Measurements from ENCODE around the gene KRT77. TPM values are rescaled to one million over a fixed set of nuclear protein-coding genes. Genes with fewer than 3 reads are reported as not detected.

The KRT77 gene
- not detected in 2 replicates for polyA plus RNA-seq (2012; rRNA removed)
- polyA plus RNA-seq (2012; cell fraction: cytosol; rRNA removed) = not detected in 2 replicates
- not detected in 2 replicates for polyA plus RNA-seq (2012; cell fraction: nucleus; rRNA removed)

DNA sequence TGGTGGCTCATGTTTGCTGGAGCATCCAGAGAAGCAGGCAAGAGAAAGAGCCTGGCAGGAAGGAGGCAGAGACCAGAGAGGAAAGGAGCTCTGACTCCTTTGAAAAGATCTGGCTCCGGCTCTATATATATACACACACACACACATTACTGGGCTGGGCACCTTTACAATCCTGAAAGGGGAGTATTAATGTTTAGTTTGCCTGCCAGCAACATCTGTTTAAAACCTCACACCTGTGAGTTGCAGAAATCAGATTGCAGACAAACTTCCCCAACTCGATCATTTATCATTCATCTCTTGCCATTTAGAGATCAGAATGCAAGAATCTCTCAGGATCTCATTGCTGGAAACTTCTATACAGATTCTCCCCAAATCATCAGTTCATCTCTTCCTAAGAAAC is at the start of gene KRT77:
Gene KRT77 (minus strand): TSS at position 101 of the 400 bp plus-strand sequence. CDS start 90 bp downstream, at position 11.
- H2AFZ ChIP-seq (ENCODE audit: low read depth) = no peak within 1 kb of the TSS
- TF ChIP-seq MXI1 (IDR thresholded peaks at IDR 0.05; ENCODE audit: low read depth, low read length) (no peak), CHD2 (IDR thresholded peaks at IDR 0.05; ENCODE audit: low read length, partially characterized antibody) (no peak), FOSL2 (IDR thresholded peaks at IDR 0.05; ENCODE audit: borderline replicate concordance, low read depth) (no peak), NFIC (IDR thresholded peaks at IDR 0.05; ENCODE audit: borderline replicate concordance) (no peak), TAF1 (IDR thresholded peaks at IDR 0.05; ENCODE audit: borderline replicate concordance, low read depth, low read length) (no peak), TCF12 (IDR thresholded peaks at IDR 0.05) (no peak)
- TF ChIP-seq, protein P1, sequence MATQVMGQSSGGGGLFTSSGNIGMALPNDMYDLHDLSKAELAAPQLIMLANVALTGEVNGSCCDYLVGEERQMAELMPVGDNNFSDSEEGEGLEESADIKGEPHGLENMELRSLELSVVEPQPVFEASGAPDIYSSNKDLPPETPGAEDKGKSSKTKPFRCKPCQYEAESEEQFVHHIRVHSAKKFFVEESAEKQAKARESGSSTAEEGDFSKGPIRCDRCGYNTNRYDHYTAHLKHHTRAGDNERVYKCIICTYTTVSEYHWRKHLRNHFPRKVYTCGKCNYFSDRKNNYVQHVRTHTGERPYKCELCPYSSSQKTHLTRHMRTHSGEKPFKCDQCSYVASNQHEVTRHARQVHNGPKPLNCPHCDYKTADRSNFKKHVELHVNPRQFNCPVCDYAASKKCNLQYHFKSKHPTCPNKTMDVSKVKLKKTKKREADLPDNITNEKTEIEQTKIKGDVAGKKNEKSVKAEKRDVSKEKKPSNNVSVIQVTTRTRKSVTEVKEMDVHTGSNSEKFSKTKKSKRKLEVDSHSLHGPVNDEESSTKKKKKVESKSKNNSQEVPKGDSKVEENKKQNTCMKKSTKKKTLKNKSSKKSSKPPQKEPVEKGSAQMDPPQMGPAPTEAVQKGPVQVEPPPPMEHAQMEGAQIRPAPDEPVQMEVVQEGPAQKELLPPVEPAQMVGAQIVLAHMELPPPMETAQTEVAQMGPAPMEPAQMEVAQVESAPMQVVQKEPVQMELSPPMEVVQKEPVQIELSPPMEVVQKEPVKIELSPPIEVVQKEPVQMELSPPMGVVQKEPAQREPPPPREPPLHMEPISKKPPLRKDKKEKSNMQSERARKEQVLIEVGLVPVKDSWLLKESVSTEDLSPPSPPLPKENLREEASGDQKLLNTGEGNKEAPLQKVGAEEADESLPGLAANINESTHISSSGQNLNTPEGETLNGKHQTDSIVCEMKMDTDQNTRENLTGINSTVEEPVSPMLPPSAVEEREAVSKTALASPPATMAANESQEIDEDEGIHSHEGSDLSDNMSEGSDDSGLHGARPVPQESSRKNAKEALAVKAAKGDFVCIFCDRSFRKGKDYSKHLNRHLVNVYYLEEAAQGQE (IDR thresholded peaks at IDR 0.05; ENCODE audit: low read depth, low read length) = no peak
- TF ChIP-seq, protein P2, sequence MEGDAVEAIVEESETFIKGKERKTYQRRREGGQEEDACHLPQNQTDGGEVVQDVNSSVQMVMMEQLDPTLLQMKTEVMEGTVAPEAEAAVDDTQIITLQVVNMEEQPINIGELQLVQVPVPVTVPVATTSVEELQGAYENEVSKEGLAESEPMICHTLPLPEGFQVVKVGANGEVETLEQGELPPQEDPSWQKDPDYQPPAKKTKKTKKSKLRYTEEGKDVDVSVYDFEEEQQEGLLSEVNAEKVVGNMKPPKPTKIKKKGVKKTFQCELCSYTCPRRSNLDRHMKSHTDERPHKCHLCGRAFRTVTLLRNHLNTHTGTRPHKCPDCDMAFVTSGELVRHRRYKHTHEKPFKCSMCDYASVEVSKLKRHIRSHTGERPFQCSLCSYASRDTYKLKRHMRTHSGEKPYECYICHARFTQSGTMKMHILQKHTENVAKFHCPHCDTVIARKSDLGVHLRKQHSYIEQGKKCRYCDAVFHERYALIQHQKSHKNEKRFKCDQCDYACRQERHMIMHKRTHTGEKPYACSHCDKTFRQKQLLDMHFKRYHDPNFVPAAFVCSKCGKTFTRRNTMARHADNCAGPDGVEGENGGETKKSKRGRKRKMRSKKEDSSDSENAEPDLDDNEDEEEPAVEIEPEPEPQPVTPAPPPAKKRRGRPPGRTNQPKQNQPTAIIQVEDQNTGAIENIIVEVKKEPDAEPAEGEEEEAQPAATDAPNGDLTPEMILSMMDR (IDR thresholded peaks at IDR 0.05) = no peak
- TF ChIP-seq, protein P3, sequence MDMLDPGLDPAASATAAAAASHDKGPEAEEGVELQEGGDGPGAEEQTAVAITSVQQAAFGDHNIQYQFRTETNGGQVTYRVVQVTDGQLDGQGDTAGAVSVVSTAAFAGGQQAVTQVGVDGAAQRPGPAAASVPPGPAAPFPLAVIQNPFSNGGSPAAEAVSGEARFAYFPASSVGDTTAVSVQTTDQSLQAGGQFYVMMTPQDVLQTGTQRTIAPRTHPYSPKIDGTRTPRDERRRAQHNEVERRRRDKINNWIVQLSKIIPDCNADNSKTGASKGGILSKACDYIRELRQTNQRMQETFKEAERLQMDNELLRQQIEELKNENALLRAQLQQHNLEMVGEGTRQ (IDR thresholded peaks at IDR 0.05; ENCODE audit: borderline replicate concordance, low read depth, low read length) = no peak
- TF ChIP-seq, protein P4, sequence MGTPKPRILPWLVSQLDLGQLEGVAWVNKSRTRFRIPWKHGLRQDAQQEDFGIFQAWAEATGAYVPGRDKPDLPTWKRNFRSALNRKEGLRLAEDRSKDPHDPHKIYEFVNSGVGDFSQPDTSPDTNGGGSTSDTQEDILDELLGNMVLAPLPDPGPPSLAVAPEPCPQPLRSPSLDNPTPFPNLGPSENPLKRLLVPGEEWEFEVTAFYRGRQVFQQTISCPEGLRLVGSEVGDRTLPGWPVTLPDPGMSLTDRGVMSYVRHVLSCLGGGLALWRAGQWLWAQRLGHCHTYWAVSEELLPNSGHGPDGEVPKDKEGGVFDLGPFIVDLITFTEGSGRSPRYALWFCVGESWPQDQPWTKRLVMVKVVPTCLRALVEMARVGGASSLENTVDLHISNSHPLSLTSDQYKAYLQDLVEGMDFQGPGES (IDR thresholded peaks at IDR 0.05; ENCODE audit: low read depth, low read length) = no peak
- no peak within 1 kb of the TSS for H3K27ac ChIP-seq (ENCODE audit: low read depth in 2 of 2, low read length in 1 of 2)
- no peaks in the 10 kb centered on the region for H4K20me1 ChIP-seq (ENCODE audit: insufficient read depth)
- DNase-seq = no peak
- H3K79me2 ChIP-seq (ENCODE audit: insufficient read depth) = no peaks in the 10 kb centered on the region
- H3F3A ChIP-seq (replicated peaks; ENCODE audit: insufficient read depth) = no peaks in the 10 kb centered on the region
- H3K9me2 ChIP-seq = no peaks in the 10 kb centered on the region
- no peaks in the 10 kb centered on the region for H3K9me3 ChIP-seq
- H3K4me2 ChIP-seq = no peak within 1 kb of the TSS
- no peaks in the 10 kb centered on the region for H3K36me3 ChIP-seq (replicated peaks in 1 of 2; ENCODE audit: control insufficient read depth in 1 of 2, insufficient read depth in 2 of 2, low read length in 1 of 2)
- H3K27me3 ChIP-seq (ENCODE audit: insufficient read depth) = peaks cover 61% of the 10 kb centered on the region
- no peak within 1 kb of the TSS for H3K9ac ChIP-seq
- H3K4me1 ChIP-seq (ENCODE audit: control insufficient read depth in 1 of 2, insufficient read depth in 2 of 2, low read depth in 1 of 2, low read length in 1 of 2) = no peaks in the 10 kb centered on the region
- H3K4me3 ChIP-seq (ENCODE audit: low read depth in 2 of 2, low read length in 1 of 2) = no peak within 1 kb of the TSS
- 7% methylated on average over 2 of the region's 2 CpGs for WGBS (ENCODE audit: low lambda C conversion rate)
- POLR2A ChIA-PET = no interaction called here
- CTCF ChIA-PET = no interaction called here

Data from SK-N-SH (cell line).